Colonic mucosa (tissue), 4 donors: ENCODE results near the gene HAUS1. TPM values are rescaled to one million over a fixed set of nuclear protein-coding genes. Genes with fewer than 3 reads are reported as not detected.
"Not testable (repeated sequence)": the region's sequence is repeated elsewhere in the genome, so short reads cannot be mapped to it uniquely, and the experiment has no call there.

Experiments
- DNase-seq: peaks from one replicate; pipeline ENCODE4 v3.0.0-alpha.2; 2020
- H3K27ac ChIP-seq: fragments of 200-600 bp; one replicate; pipeline ENCODE4 v1.8.0; 2021
- H3K27me3 ChIP-seq: fragments of 200-600 bp; one replicate; pipeline ENCODE4 v1.8.0; 2021
- H3K36me3 ChIP-seq: fragments of 200-600 bp; one replicate; pipeline ENCODE4 v1.8.0; 2021
- H3K4me1 ChIP-seq: fragments of 200-600 bp; one replicate; pipeline ENCODE4 v1.8.0; 2021; ENCODE audit warnings: mild to moderate bottlenecking
- H3K4me3 ChIP-seq: fragments of 200-600 bp; one replicate; pipeline ENCODE4 v1.8.0; 2021
- H3K9ac ChIP-seq, 2 donors: one replicate each; pipeline ENCODE4 v1.7.0; 2013; ENCODE audit warnings: control low read depth in 2 of 2, low read depth in 2 of 2, low read length in 2 of 2
- H3K9me3 ChIP-seq: fragments of 200-600 bp; one replicate; pipeline ENCODE4 v1.8.0; 2021
- intact Hi-C: fragments of 100-400 bp; cut with DNase I; formaldehyde crosslinking; loops from one replicate; pipeline ENCODE4 v1.14.1; 2022
- total RNA-seq, 2 donors: library from RNA; stranded (reverse); fragmentation: NEBNext Ultra II Directional in 1 of 2; extraction: Animal tissue kit (Norgen Biotek cat#: 25700) in 1 of 2; gene quantifications; one replicate each; pipeline ENCODE4 v1.2.1, GENCODE V29; 2021
- TF ChIP-seq, protein P1 (sequence below): fragments of 200-600 bp; IDR thresholded peaks from one replicate; pipeline ENCODE4 v1.8.0; 2022; ENCODE audit warnings: antibody characterized with exemption, mild to moderate bottlenecking
- donor health status: healthy.
- donor health status: DM: no; HTN: no; CAD: no.
- donor health status: DM: no; HTN: no; CAD: no.

The HAUS1 gene
- total RNA-seq, 2 donors from 2014 or later, result 17.1 to 24.6 TPM

DNA sequence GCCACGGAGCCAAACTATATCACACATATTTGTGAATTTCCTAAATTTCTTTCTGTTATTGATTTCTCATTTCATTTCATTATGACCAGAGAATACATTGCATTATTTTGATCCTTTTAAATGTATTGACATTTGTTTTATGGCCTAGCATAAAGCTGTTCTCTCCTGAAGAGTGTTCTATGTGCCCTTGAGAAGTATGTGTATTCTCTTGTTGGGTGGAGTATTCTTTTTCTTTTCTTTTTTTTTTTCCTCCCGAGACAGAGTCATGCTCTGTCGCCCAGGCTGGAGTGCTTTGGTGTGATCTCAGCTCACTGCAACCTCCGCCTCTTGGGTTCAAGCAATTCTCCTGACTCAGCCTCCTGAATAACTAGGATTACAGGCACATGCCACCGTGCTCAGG lies 5.2 kb downstream of the HAUS1 start:
- Histone ChIP-seq H3K4me1 (peaks cover 4% of the 10 kb centered on the region), H3K36me3 (no peaks in the 10 kb centered on the region), H3K4me3 (no peak overlapping the region), H3K9me3 (no peaks in the 10 kb centered on the region), H3K27me3 (no peaks in the 10 kb centered on the region), H3K9ac (no peak overlapping the region), H3K27ac (no peak overlapping the region)
- DNase-seq, result no peak
- intact Hi-C loops, result no loop called here
- TF ChIP-seq, protein P1, sequence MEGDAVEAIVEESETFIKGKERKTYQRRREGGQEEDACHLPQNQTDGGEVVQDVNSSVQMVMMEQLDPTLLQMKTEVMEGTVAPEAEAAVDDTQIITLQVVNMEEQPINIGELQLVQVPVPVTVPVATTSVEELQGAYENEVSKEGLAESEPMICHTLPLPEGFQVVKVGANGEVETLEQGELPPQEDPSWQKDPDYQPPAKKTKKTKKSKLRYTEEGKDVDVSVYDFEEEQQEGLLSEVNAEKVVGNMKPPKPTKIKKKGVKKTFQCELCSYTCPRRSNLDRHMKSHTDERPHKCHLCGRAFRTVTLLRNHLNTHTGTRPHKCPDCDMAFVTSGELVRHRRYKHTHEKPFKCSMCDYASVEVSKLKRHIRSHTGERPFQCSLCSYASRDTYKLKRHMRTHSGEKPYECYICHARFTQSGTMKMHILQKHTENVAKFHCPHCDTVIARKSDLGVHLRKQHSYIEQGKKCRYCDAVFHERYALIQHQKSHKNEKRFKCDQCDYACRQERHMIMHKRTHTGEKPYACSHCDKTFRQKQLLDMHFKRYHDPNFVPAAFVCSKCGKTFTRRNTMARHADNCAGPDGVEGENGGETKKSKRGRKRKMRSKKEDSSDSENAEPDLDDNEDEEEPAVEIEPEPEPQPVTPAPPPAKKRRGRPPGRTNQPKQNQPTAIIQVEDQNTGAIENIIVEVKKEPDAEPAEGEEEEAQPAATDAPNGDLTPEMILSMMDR, result no peak

DNA sequence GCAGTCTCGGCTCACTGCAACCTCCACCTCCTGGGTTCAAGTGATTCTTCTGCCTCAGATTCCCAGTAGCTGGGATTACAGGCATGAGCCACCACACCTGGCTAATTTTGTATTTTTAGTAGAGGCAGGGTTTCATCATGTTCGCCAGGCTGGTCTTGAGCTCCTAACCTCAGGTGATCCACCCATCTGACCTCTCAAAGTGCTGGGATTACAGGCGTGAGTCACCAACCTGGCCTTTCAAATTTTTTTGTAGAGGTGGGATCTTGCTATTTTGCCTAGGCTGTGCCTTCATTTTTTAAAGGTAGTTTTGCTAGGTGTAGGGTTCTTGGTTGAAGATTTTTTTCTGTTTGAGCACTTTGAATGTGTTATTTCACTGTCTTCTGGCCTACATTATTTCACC lies 6.2 kb downstream of the HAUS1 start:
- no peak overlapping the region for H3K9ac ChIP-seq
- no peak overlapping the region for H3K4me3 ChIP-seq
- TF ChIP-seq, protein P1, result no peak

DNA sequence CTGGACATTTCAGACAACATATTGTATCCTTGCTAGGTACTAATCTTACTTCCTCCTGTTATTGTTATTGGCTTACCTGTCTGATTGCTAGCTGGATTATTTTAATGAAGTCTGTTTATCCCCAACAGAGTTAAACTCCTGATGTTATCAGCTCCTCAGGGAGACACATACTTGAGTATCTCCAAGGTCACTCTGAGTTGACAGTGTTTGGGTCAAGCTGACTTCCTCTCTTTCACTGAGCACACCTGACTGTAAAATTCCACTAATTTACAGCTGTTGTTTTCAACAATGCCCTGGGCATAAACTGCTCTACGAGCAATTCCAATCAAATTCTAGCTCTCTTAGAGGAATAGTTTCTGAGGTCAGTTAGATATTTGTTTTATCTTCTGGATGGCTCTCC lies 9.6 kb downstream of the HAUS1 start:
- Histone ChIP-seq H3K4me1 (no peaks in the 10 kb centered on the region), H3K9me3 (no peaks in the 10 kb centered on the region), H3K36me3 (no peaks in the 10 kb centered on the region), H3K27me3 (no peaks in the 10 kb centered on the region), H3K4me3 (no peak overlapping the region), H3K9ac (no peak overlapping the region), H3K27ac (no peak overlapping the region)
- TF ChIP-seq, protein P1, result no peak
- intact Hi-C loops, result no loop called here
- no peak for DNase-seq

More for the DNA sequence above, 6.2 kb downstream of the HAUS1 start:
- H3K4me1 ChIP-seq, result no peaks in the 10 kb centered on the region
- no peaks in the 10 kb centered on the region for H3K36me3 ChIP-seq
- H3K27ac ChIP-seq, result no peak overlapping the region
- H3K9me3 ChIP-seq, result no peaks in the 10 kb centered on the region
- DNase-seq, result no peak
- no peaks in the 10 kb centered on the region for H3K27me3 ChIP-seq
- intact Hi-C loops, result no loop called here

DNA sequence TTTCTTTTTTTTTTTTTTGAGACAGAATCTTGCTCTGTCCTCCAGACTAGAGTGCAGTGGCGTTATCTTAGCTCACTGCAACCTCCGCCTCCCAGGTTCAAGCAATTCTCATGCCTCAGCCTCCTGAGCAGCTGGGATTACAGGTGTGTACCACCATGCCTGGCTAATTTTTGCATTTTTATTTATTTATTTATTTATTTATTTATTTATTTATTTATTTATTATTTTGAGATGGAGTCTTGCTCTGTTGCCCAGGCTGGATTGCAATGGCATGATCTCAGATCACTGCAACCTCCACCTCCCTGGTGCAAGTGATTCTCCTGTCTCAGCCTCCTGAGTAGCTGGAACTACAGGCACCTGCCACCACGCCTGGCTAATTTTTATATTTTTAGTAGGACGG lies 22.4 kb downstream of the HAUS1 start:
- intact Hi-C loops, H3K9ac ChIP-seq, H3K27me3 ChIP-seq, H3K4me3 ChIP-seq, H3K4me1 ChIP-seq, H3K9me3 ChIP-seq, H3K36me3 ChIP-seq, DNase-seq, H3K27ac ChIP-seq: not testable (repeated sequence)

GRCh38 chr18:46130061-46130460 lies 25.9 kb downstream of the HAUS1 start:
- H3K27ac ChIP-seq, result no peak overlapping the region
- TF ChIP-seq, protein P1, result no peak
- no peaks in the 10 kb centered on the region for H3K36me3 ChIP-seq
- H3K9ac ChIP-seq, result no peak overlapping the region
- no peak for DNase-seq
- intact Hi-C loops, result no loop called here
- no peaks in the 10 kb centered on the region for H3K27me3 ChIP-seq
- H3K4me1 ChIP-seq, result no peaks in the 10 kb centered on the region
- no peak overlapping the region for H3K4me3 ChIP-seq
- H3K9me3 ChIP-seq, result no peaks in the 10 kb centered on the region

DNA sequence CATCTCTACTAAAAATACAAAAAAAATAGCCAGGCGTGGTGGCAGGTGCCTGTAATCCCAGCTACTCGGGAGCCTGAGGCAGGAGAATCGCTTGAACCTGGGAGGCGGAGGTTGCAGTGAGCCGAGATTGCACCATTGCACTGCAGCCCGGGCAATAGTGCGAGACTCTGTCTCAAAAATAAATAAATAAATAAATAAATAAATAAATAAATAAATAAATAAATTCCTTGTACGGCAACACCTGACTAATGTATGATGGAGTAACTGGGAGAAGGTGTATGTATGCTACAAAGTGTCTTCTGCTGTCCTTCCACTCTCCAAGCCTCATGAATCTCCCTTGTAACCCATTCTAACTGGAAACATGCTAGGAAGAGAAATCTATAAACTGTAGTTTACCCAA lies 26.4 kb downstream of the HAUS1 start:
- intact Hi-C loops, H3K9me3 ChIP-seq, H3K27me3 ChIP-seq, H3K4me3 ChIP-seq, H3K4me1 ChIP-seq, H3K27ac ChIP-seq, H3K36me3 ChIP-seq, DNase-seq, H3K9ac ChIP-seq: not testable (repeated sequence)

DNA sequence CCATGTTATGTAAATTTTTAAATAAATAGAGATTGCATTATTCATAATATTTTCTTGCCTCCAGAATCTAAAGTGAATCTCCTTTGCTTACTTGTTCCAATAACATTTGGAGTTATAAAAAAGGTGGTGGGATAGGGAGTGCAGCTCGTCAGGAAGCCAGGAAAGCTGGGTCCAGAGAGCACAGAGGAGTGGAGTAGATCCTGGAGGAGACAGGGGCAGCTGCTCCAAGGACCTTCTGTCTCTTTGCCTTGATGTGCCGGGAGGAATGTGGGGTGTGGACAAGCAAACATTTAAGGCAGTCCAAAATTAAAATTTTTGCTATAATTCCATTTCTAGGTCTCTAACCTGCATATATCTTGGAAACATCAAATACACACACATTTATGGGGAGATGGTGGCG lies 29.3 kb downstream of the HAUS1 start:
- no peak for DNase-seq
- no peaks in the 10 kb centered on the region for H3K27me3 ChIP-seq
- no peaks in the 10 kb centered on the region for H3K36me3 ChIP-seq
- no peaks in the 10 kb centered on the region for H3K4me1 ChIP-seq
- H3K9ac ChIP-seq, result no peak overlapping the region
- no peak overlapping the region for H3K4me3 ChIP-seq
- no peak overlapping the region for H3K27ac ChIP-seq
- intact Hi-C loops, result no loop called here
- TF ChIP-seq, protein P1, result no peak
- no peaks in the 10 kb centered on the region for H3K9me3 ChIP-seq
